K562 (cell line): ENCODE measurements around the gene TRMU.

Experiments
- CHD1 ChIP-seq: fragments of 200-600 bp; sonication (generic); IDR thresholded peaks from one replicate; pipeline ENCODE4 v1.6.1; 2012; ENCODE audit warnings: mild to moderate bottlenecking, moderate library complexity, low read length, inconsistent platforms
- E2F1 ChIP-seq: sonication (generic); formaldehyde crosslinking; IDR thresholded peaks from 2 replicates; pipeline ENCODE4 v1.8.1; 2023; ENCODE audit warnings: mild to moderate bottlenecking, missing genetic modification reagents, moderate library complexity
- EP300 ChIP-seq: IDR thresholded peaks from 2 replicates; pipeline ENCODE4 v1.6.1; 2012; ENCODE audit warnings: low read length, improper control_type of control experiment
- MAZ ChIP-seq, 2 experiments: fragments of 450-650 bp in 1 of 2; sonication (generic) in 1 of 2; formaldehyde crosslinking; IDR thresholded peaks in 1 of 2; conservative IDR thresholded peaks in 1 of 2; 2 replicates each; pipeline versions ENCODE4 v1.4.0 to v1.5.0; 2020; ENCODE audit warnings: mild to moderate bottlenecking in 1 of 2, missing genetic modification reagents in 1 of 2
- MBD1 ChIP-seq: fragments of 250-450 bp; sonication (Bioruptor Pico); IDR thresholded peaks from 2 replicates; pipeline ENCODE4 v1.8.0; 2022; ENCODE audit warnings: inconsistent platforms
- MLX ChIP-seq, 2 experiments: fragments of 450-650 bp in 1 of 2; sonication (generic) in 1 of 2; formaldehyde crosslinking; conservative IDR thresholded peaks; 2 replicates each; pipeline versions ENCODE4 v1.4.0 to v1.8.1; 2020 to 2022; ENCODE audit warnings: mild to moderate bottlenecking in 1 of 2, missing genetic modification reagents in 1 of 2
- NUFIP1 ChIP-seq: fragments of 450-650 bp; IDR thresholded peaks from 2 replicates; pipeline ENCODE4 v1.6.1; 2018; ENCODE audit not compliant: partially characterized antibody
- SIRT6 ChIP-seq: IDR thresholded peaks from one replicate; pipeline ENCODE4 v1.6.1; 2012; ENCODE audit warnings: low read depth, mild to moderate bottlenecking, control low read depth, inconsistent platforms, low read length, moderate library complexity
- ZNF785 ChIP-seq: fragments of 250-450 bp; sonication (Bioruptor Pico); IDR thresholded peaks from 2 replicates; pipeline ENCODE4 v1.4.0; 2020; ENCODE audit warnings: mild to moderate bottlenecking

GRCh38 chr22:46381142-46381541, 45.6 kb downstream of the TRMU start:
- TF ChIP-seq MBD1 (CRISPR knock-in tag) (no peak), E2F1 (CRISPR knock-in tag) (no peak), CHD1 (no peak), MAZ (CRISPR knock-in tag; conservative IDR thresholded peaks at IDR 0.05 in 1 of 2, IDR thresholded peaks at IDR 0.05 in 1 of 2) (no peak), ZNF785 (CRISPR knock-in tag) (no peak), MLX (CRISPR knock-in tag; conservative IDR thresholded peaks at IDR 0.05) (no peak), NUFIP1 (no peak), SIRT6 (no peak), EP300 (no peak)
